ENCODE data around the gene RHOT2. TPM values are rescaled to one million over a fixed set of nuclear protein-coding genes. Genes with fewer than 3 reads are reported as not detected.
"Not testable (repeated sequence)": the region's sequence is repeated elsewhere in the genome, so short reads cannot be mapped to it uniquely, and the experiment has no call there.

The RHOT2 gene
- total RNA-seq, 1 experiment from 2014 or later: 72.8 TPM

GRCh38 chr16:682493-683395 is 14.8 kb downstream of the RHOT2 start:
- Histone ChIP-seq H3K27me3 (no peaks in the 10 kb centered on the region), H3K36me3 (peaks cover 57% of the 10 kb centered on the region), H3K4me3 (peak overlapping the region; percentile 51), H3K9me3 (no peaks in the 10 kb centered on the region)
- no peak for DNase-seq

GRCh38 chr16:683396-684070 is 15.6 kb downstream of the RHOT2 start:
- Histone ChIP-seq H3K9me3 (no peaks in the 10 kb centered on the region), H3K27me3 (no peaks in the 10 kb centered on the region), H3K4me3 (peak overlapping the region; percentile 51), H3K36me3 (peaks cover 62% of the 10 kb centered on the region)
- DNase-seq: no peak

- no peaks in the 10 kb centered on the region for H3K9me3 ChIP-seq
- peak within 1 kb of the TSS; percentile 51 for H3K4me3 ChIP-seq
- H3K27me3 ChIP-seq: no peaks in the 10 kb centered on the region
- H3K36me3 ChIP-seq: peaks cover 62% of the 10 kb centered on the region
- DNase-seq: peak; percentile 94
These were observed 16.3 kb downstream of the RHOT2 start, which contains the start of gene JMJD8 for GRCh38 chr16:684071-684794. Gene JMJD8, minus strand, starts transcription at chr16:684334. Its CDS starts 15 bp downstream, at chr16:684319.

DNA sequence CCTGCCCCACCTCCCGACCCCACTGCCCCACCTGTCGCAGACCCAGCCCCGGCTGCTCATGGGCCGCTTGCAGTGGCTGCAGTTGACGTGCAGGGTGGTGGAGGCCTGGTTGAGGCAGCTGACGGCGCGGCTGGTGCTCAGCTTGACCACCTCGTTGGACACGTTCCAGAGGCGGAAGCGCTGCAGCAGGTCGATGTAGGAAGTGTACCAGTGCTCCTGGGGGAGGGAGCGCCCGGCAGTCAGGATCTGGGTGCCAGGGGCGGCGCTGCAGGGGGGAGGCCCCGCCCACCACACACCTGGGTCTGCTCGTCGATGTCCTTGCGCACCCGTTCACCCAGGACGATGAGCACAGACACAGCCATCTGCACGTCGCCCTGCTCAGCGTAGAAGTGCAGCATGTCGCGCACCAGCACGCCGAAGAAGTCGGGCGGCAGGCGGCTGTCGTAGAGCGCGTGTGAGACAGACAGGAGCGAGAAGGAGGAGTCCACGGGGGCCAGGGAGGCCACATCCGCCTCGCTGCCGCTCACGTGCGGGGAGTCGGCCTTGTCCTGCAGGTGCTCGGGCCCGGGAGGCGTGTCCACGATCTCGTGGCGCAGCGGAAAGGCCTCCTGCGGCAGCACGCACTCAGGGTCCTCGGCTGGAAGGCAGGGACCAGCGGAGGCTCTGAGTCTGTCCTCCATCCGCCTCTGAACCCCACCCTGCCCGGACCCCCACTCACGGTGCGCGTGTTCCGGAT is 17.2 kb downstream of the RHOT2 start:
- Histone ChIP-seq H3K4me3 (no peak overlapping the region), H3K27me3 (no peaks in the 10 kb centered on the region), H3K9me3 (no peaks in the 10 kb centered on the region), H3K36me3 (peaks cover 62% of the 10 kb centered on the region)
- DNase-seq: no peak

DNA sequence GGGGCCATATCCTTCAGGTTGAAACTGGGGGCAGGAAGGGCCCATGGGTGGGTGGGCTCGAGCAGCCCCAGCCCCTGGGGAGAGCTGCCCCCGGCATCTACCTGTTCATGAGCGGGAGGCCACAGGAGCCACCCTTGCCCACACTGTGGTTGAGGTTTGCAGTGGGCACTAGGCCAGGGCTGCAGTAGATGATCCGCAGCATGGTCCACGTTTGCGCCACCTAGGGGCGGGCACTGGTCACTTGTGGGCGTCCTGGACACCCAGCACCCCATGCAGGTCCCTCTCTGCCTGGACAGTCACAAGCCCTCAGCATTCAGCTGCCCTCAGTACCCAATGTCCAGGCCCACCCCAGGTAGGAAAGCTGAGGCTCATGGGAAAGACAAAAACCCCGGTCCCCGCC is 18.0 kb downstream of the RHOT2 start:
- Histone ChIP-seq H3K4me3 (no peak overlapping the region), H3K9me3 (no peaks in the 10 kb centered on the region), H3K27me3 (no peaks in the 10 kb centered on the region), H3K36me3 (peaks cover 61% of the 10 kb centered on the region)
- DNase-seq: peak; percentile 75

DNA sequence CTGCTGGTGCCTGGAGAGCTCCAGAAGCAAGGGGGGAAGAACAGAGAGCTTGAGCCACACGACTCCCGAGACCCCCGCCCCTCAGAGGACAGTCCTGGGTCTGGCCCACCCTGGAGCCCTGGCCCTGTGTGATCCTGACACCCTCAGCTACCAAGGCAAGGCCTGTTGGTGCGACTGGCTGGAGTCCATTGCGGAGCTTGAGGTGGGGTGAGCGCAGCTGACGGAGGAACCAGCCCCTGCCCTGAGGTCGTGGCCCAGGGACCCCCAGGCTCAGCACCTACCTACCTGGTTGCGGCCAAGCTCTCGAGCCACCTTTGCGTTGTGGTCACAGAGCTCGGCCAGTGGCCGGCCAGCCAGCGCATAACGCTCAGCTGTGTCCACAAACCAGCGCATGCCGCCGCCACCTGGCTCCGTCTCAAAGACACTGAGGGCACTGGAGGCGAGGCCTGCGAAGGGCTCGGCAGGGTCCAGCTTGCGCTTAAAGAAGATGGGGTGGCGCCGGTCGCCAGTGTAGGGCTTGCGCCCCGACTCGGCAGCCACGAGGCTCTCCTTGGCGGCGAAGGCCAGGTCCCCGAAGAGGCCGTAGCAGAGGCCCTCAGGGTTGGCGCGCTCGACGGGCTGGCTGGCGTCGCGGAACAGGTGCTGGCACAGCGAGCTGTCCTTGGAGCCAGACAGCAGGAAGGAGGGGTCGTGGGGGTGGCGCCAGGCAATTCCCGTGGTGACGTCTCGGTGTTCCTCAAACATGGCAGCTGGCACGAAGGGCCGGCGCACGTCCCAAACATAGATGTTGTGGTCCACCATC is 18.7 kb downstream of the RHOT2 start:
- Histone ChIP-seq H3K4me3 (no peak overlapping the region), H3K9me3 (no peaks in the 10 kb centered on the region), H3K27me3 (no peaks in the 10 kb centered on the region), H3K36me3 (peaks cover 54% of the 10 kb centered on the region)
- no peak for DNase-seq

- Histone ChIP-seq H3K36me3 (peaks cover 46% of the 10 kb centered on the region), H3K27me3 (peaks cover under 1% of the 10 kb centered on the region; the same call in 1 of the 2 replicates), H3K9me3 (no peaks in the 10 kb centered on the region), H3K4me3 (no peak overlapping the region)
- no peak for DNase-seq
These were observed 19.6 kb downstream of the RHOT2 start for GRCh38 chr16:687499-687898.

DNA sequence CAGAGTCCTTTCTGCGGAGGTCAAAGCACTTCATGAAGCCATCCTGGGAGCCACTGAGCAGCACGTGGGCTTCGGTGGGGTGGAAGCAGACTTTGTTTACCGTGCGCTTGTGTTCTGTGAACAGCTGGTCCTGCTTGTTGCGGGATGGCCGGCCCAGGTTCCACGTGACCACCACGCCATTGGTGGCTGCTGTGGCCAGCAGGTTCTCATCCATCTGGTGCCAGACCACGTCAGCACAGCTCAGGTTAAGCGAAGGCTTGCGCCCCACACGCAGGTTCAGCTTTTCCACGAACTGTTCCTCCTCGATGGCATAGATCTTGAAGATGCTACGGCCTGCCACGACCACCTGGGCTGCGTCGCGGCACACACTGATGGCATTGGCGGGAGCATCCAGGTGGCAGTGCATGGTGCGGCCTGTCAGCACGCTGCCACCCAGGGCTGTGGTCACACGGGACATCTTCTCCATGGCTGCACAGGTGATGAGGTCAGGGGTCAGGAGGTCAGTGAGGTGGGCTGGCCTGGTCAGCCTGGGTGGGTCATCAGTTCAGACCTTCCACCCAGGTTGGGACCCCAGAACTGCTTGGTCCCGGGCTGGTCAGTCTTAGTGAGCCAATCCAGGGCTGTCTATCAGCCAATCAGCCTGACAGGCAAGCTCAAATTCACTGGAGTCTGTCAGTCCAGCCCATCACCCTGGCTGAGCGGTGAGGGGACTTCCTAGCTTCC is 21.4 kb downstream of the RHOT2 start:
- H3K36me3 ChIP-seq: peaks cover 35% of the 10 kb centered on the region
- H3K27me3 ChIP-seq: peaks cover 13% of the 10 kb centered on the region; the same call in 1 of the 2 replicates
- peak overlapping the region; percentile 97 for H3K4me3 ChIP-seq
- H3K9me3 ChIP-seq: no peaks in the 10 kb centered on the region
- DNase-seq: no peak

DNA sequence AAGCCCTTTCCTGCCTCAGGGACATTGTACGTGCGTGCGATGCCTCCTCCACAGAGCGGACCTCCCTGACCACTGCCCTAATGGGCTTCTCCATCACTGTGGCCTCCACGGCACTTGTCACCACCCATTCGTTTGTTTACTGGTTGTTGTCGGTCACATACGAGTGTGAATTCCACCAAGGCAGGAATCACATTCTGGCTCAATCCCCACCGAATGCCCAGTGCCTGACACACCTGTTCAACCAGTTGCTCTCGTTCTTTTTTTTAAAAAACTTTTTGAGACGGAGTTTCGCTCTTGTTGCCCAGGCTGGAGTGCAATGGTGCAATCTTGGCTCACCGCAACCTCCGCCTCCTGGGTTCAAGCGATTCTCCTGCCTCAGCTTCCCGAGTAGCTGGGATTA is 23.3 kb downstream of the RHOT2 start:
- not testable (repeated sequence) for DNase-seq, H3K9me3 ChIP-seq, H3K4me3 ChIP-seq
- H3K27me3 ChIP-seq: peaks cover 31% of the 10 kb centered on the region
- H3K36me3 ChIP-seq: peaks cover 20% of the 10 kb centered on the region

DNA sequence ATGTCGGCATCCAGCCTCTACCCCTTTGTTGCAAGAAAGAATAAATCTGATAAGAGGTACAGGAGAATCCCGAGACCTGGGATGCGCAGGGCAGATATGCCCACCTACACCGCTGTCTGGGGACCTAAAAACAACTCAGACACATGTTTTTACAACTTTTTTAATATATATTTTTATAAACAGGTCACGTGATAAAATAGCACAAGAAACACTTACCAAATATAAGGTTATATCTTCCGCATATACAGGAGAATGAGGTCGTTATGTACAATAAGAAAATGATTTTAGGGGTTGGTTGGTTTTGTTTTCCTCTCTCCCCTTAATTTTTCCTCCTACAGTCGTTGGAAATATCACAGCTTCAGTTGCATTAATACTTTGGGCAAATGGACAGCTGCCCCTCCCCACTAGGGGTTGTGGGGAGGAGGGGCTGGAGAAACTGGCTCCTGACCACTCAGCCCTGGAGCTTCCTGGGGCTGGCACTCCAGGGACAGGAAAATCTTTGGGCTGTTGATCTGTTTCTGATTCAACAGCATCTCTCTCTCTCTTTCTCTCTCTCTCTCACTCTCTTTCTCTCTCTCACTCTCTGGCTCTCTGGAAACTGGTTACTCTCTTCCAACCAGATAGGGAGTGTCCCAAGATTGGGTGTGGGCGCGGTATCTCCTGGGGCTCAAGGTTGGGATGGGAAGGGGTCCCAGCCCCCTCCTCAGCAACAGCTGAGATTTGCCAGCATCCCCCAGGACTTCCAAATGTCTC is 24.6 kb downstream of the RHOT2 start:
- peaks cover 7% of the 10 kb centered on the region; the same call in 1 of the 2 replicates for H3K36me3 ChIP-seq
- peaks cover 34% of the 10 kb centered on the region for H3K27me3 ChIP-seq
- H3K4me3 ChIP-seq: no peak overlapping the region
- H3K9me3 ChIP-seq: no peaks in the 10 kb centered on the region
- no peak for DNase-seq

DNA sequence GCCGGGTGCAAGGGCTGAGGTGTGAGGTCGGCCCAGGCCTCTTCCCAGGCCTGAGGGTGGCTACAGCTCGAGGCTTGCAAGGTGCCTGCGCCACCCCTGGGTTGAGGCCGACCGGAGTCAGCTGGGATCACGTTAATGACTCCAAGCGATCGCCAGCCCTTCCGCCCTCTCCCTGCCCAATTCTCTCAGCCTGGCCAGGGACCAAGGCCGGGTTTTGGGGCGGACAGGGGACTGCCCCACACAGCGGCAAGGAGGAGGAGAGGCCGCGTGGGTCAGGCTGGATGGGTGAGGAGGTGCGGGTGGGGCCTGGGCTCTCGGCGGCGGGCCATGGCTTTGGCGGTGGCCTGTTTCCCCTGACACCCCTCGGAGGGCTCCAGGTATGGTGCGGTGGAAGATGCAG is 25.4 kb downstream of the RHOT2 start:
- DNase-seq: no peak
- Histone ChIP-seq H3K36me3 (peaks cover 2% of the 10 kb centered on the region; the same call in 1 of the 2 replicates), H3K27me3 (peaks cover 36% of the 10 kb centered on the region)

DNA sequence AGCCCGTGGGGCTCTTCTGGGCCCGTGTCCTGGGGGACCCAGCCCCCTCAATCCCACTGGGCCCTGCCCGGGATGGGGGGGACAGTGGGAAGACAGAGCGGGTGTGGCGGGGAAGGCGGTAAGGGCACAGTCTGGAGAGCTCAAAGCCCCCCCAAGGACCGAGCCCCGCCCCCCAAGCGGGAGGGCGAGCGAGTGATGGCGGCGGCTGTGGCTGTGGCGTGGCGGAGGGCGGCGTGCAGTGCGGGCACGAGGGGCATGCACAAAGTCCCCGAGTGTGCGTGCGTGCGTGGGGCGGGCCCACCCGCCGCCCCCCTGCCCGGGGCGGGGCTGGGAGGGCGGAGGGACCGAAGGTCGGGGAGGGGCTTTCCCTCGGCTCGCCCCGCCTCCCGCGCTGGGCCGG is 25.8 kb downstream of the RHOT2 start:
- Histone ChIP-seq H3K9me3 (no peaks in the 10 kb centered on the region), H3K27me3 (peaks cover 39% of the 10 kb centered on the region), H3K36me3 (no peaks in the 10 kb centered on the region), H3K4me3 (no peak overlapping the region)
- DNase-seq: no peak

More for the DNA sequence above, 25.4 kb downstream of the RHOT2 start:
- Histone ChIP-seq H3K9me3 (no peaks in the 10 kb centered on the region), H3K4me3 (no peak overlapping the region)

DNA sequence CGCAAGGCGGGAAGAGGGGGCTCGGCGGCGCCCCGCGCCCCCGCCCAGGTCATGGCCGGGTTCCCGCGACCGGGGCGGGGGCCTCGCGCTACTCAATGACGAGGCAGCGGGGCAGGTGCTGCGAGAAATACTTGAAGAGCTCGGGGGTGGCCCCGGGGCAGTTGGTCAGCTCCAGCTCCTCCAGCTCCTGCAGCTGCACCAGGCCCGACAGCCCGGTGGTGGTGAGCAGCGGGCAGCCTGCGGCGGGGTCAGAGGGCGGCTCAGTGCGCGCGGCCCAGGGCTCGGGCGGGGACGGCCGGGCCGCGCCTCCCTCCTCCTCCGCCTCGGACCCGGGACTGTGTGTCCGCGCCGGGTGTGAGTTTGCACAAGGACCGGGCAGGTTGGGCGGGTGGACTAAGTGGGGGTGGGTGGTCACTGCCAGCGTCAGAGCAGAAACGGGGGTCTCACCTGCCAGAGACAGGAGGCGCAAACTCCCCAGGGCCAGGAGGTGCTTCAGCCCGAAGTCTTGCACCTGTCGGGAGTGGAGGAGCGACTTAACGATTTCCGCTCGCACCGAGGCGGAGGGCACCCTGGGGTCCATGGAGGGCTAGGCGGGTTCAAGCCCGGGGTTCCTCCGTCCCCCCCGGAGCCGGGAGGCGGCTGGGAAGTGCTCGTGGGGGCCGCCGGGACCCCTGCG is 26.4 kb downstream of the RHOT2 start:
- Histone ChIP-seq H3K36me3 (no peaks in the 10 kb centered on the region), H3K27me3 (peaks cover 44% of the 10 kb centered on the region), H3K9me3 (no peaks in the 10 kb centered on the region), H3K4me3 (no peak overlapping the region)
- DNase-seq: no peak

DNA sequence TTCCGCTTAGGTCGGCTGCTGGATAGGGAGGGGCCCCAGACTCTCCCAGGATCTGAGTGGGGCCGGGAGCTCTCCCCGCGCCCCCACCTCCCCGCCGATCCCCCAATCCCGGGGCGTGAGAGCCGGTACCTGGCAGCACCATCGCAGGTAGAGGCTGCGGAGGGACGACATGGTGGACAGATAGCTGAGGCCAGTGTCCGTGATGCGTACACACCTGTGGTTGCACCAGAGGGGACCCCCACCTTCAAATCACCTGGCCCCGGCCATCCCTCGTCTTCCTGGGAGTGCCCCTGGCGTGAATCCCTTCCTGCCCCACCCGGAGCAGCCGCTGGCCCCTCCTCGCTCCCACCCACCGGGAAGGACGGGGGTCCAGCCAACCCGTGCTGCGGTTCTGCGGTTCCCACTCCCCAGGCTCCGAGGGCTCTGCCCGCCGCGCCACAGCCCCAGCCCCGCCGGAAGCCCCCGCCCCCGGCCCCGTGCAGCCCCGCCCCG is 27.0 kb downstream of the RHOT2 start:
- Histone ChIP-seq H3K4me3 (no peak overlapping the region), H3K36me3 (no peaks in the 10 kb centered on the region), H3K9me3 (no peaks in the 10 kb centered on the region), H3K27me3 (peaks cover 48% of the 10 kb centered on the region)
- DNase-seq: no peak

Data from MG63 (cell line).